ENCODE results near the gene NFAM1.

NFAM1 gene

GRCh38 chr22:42446151-42446550 is 13.9 kb upstream of the NFAM1 start:
- TF ChIP-seq, protein P1, sequence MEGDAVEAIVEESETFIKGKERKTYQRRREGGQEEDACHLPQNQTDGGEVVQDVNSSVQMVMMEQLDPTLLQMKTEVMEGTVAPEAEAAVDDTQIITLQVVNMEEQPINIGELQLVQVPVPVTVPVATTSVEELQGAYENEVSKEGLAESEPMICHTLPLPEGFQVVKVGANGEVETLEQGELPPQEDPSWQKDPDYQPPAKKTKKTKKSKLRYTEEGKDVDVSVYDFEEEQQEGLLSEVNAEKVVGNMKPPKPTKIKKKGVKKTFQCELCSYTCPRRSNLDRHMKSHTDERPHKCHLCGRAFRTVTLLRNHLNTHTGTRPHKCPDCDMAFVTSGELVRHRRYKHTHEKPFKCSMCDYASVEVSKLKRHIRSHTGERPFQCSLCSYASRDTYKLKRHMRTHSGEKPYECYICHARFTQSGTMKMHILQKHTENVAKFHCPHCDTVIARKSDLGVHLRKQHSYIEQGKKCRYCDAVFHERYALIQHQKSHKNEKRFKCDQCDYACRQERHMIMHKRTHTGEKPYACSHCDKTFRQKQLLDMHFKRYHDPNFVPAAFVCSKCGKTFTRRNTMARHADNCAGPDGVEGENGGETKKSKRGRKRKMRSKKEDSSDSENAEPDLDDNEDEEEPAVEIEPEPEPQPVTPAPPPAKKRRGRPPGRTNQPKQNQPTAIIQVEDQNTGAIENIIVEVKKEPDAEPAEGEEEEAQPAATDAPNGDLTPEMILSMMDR (IDR thresholded peaks at IDR 0.05) = no peak

GRCh38 chr22:42444077-42444904 is 12.1 kb upstream of the NFAM1 start:
- TF ChIP-seq, protein P1 (IDR thresholded peaks at IDR 0.05) = peak; percentile 62

- TF ChIP-seq, protein P1 (IDR thresholded peaks at IDR 0.05) = no peak
Observed at GRCh38 chr22:42443240-42444076, 11.3 kb upstream of the NFAM1 start.

DNA sequence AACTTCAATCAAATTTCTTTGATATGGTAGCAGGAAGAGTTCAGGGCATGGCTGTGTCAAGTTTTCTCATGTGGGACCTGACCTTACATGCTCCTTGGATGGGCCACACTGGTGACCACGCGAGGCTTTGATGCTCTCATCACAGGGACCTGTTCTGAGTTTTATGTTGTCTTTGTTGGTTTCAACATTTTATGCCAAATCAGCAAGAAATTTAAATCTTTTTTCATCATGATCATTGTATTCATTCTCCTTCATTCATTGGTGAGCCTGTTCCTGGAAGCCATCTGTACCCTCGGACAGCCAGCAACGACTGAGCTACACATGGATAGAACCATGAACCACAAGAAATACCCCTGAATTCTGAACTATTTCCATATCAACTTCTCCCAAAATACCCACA is 10.5 kb upstream of the NFAM1 start:
- TF ChIP-seq, protein P1 (IDR thresholded peaks at IDR 0.05) = no peak

GRCh38 chr22:42440728-42441127 is 8.5 kb upstream of the NFAM1 start:
- TF ChIP-seq, protein P1 (IDR thresholded peaks at IDR 0.05) = no peak

DNA sequence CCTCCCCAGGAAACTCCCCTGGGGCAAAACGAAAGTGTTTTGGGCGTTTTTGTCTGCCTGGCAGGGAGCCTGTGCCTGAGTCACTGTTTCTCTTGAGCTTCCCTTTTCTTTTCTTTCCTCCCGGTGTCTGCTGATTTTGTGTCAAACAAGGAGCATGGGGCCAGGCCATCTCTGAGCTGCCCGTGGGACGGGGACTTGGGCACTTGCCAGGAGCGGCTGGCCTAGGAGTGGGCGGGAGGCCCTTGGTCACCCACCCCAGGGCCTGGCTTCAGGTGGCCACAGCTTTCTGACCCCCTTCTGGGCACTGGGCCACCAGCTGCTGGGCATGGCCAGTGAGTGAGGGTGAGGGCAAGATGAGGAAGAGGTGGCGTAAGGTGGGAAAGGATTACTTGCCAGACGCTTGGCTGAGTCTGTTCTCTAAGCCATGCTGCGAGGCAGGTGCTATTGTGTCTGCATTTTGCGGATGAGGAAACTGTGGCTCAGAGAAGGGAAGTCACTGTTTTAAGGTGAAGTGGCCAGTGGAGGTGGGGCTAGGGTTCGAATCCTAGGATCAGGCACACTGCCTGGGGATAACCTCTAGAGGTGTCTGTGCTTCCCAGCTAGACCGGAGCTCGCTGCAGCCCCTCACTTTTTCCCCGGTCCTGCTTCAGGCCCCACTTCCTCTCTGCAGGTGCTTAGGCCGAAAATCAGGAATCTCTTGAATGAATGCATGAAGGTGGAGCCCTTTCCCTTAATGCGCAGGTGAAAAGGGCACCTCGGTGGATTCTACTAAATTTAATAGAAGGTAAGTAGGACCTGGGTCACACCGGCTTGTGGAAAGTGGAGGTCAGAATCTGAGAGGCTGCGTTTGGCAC is 7.8 kb upstream of the NFAM1 start:
- TF ChIP-seq, protein P1 (IDR thresholded peaks at IDR 0.05) = no peak

GRCh38 chr22:42439021-42439567 is 6.9 kb upstream of the NFAM1 start:
- TF ChIP-seq, protein P1 (IDR thresholded peaks at IDR 0.05) = no peak

Data from LNCAP (cell line).